ENCODE measurements around the gene TERT.

GRCh38 chr5:1246711-1247431 lies 48.0 kb downstream of the TERT start:
- TF ChIP-seq RNF2 (IDR thresholded peaks at IDR 0.05; ENCODE audit: borderline replicate concordance, low read depth, low read length, missing control alignments, poor library complexity, severe bottlenecking), result no peak
- TF ChIP-seq BACH1 (IDR thresholded peaks at IDR 0.05; ENCODE audit: low read length), result no peak
- no peak for TF ChIP-seq NANOG (IDR thresholded peaks at IDR 0.05; ENCODE audit: insufficient read depth, low read depth, low read length, poor library complexity, severe bottlenecking)
- TF ChIP-seq USF2 (IDR thresholded peaks at IDR 0.05; ENCODE audit: low read length), result no peak
- no peak for TF ChIP-seq ATF3 (IDR thresholded peaks at IDR 0.05; ENCODE audit: insufficient read depth, low read depth, low read length)
